ENCODE results near the gene SLC6A20.
A peak's percentile ranks its signal among the peaks of the same experiment; 100 is the strongest.

Gene SLC6A20

DNA sequence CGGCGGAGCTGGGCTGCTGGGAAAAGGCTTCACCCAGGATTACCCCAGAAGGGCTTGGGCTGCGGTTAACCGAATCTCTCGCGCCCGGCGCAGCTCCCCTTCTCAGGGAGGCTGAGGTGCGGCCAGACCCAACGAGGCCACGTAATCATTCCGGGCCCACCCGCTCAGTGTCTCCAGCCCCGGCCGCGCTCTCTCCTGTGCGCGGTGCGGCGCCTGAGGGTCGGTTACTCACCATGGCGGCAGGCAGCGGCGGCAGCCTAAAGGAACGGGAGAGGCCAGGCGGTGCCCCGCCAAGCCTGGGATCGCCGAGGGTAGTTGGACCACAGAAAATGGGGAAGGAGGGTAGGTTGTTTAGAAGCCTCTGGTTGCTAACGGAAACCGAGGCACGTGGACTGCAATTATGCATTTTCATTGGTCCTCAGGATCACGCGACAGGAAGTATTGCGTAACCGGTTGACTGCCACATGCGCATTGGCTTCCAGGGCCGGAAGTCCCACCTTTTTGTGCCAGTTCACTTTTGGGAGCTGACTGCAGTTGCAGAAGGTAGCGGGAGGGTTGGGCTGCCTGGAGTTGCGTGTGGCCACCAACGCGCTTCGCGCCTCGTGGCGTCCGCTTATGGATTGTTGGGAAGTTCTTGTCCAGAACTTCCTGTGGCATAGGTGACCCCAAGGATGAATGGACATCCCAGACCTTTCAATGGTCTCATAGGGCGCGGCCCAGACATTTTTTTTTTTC is 45.6 kb upstream of the SLC6A20 start, which contains the start of gene LZTFL1 (continued):
- TF ChIP-seq GLI2 (tag by site-specific recombination; IDR thresholded peaks at IDR 0.05; ENCODE audit: borderline replicate concordance, low read depth) (no peak), INSM2 (tag by site-specific recombination; IDR thresholded peaks at IDR 0.05) (no peak), ZNF423 (tag by site-specific recombination; IDR thresholded peaks at IDR 0.05) (no peak), HOXC10 (CRISPR knock-in tag; IDR thresholded peaks at IDR 0.05) (no peak), PRDM6 (tag by site-specific recombination; IDR thresholded peaks at IDR 0.05) (no peak), ZNF670 (tag by site-specific recombination; IDR thresholded peaks at IDR 0.05; ENCODE audit: low read depth) (no peak), ZNF621 (tag by site-specific recombination; IDR thresholded peaks at IDR 0.05) (no peak), ZNF544 (tag by site-specific recombination; IDR thresholded peaks at IDR 0.05) (no peak), ZNF623 (tag by site-specific recombination; IDR thresholded peaks at IDR 0.05) (no peak), ZSCAN16 (tag by site-specific recombination; IDR thresholded peaks at IDR 0.05) (no peak), OVOL3 (tag by site-specific recombination; IDR thresholded peaks at IDR 0.05) (no peak), ZNF654 (tag by site-specific recombination; IDR thresholded peaks at IDR 0.05; ENCODE audit: low read depth) (no peak), ZNF560 (tag by site-specific recombination; IDR thresholded peaks at IDR 0.05; ENCODE audit: borderline replicate concordance) (no peak), ZNF132 (tag by site-specific recombination; IDR thresholded peaks at IDR 0.05; ENCODE audit: borderline replicate concordance) (no peak), ZNF112 (tag by site-specific recombination; IDR thresholded peaks at IDR 0.05) (no peak), SCRT1 (tag by site-specific recombination; IDR thresholded peaks at IDR 0.05; ENCODE audit: borderline replicate concordance) (no peak), GLI4 (tag by site-specific recombination; IDR thresholded peaks at IDR 0.05) (no peak), ZNF76 (tag by site-specific recombination; IDR thresholded peaks at IDR 0.05; ENCODE audit: borderline replicate concordance, low read depth) (peak; percentile 42; the same call in 1 of the 2 replicates), ZNF571 (tag by site-specific recombination; IDR thresholded peaks at IDR 0.05) (no peak)
- TF ChIP-seq, protein P1, sequence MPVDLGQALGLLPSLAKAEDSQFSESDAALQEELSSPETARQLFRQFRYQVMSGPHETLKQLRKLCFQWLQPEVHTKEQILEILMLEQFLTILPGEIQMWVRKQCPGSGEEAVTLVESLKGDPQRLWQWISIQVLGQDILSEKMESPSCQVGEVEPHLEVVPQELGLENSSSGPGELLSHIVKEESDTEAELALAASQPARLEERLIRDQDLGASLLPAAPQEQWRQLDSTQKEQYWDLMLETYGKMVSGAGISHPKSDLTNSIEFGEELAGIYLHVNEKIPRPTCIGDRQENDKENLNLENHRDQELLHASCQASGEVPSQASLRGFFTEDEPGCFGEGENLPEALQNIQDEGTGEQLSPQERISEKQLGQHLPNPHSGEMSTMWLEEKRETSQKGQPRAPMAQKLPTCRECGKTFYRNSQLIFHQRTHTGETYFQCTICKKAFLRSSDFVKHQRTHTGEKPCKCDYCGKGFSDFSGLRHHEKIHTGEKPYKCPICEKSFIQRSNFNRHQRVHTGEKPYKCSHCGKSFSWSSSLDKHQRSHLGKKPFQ (tag by site-specific recombination; IDR thresholded peaks at IDR 0.05): no peak
- TF ChIP-seq, protein P2, sequence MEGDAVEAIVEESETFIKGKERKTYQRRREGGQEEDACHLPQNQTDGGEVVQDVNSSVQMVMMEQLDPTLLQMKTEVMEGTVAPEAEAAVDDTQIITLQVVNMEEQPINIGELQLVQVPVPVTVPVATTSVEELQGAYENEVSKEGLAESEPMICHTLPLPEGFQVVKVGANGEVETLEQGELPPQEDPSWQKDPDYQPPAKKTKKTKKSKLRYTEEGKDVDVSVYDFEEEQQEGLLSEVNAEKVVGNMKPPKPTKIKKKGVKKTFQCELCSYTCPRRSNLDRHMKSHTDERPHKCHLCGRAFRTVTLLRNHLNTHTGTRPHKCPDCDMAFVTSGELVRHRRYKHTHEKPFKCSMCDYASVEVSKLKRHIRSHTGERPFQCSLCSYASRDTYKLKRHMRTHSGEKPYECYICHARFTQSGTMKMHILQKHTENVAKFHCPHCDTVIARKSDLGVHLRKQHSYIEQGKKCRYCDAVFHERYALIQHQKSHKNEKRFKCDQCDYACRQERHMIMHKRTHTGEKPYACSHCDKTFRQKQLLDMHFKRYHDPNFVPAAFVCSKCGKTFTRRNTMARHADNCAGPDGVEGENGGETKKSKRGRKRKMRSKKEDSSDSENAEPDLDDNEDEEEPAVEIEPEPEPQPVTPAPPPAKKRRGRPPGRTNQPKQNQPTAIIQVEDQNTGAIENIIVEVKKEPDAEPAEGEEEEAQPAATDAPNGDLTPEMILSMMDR (tag by site-specific recombination; IDR thresholded peaks at IDR 0.05): no peak
- TF ChIP-seq, protein P3, sequence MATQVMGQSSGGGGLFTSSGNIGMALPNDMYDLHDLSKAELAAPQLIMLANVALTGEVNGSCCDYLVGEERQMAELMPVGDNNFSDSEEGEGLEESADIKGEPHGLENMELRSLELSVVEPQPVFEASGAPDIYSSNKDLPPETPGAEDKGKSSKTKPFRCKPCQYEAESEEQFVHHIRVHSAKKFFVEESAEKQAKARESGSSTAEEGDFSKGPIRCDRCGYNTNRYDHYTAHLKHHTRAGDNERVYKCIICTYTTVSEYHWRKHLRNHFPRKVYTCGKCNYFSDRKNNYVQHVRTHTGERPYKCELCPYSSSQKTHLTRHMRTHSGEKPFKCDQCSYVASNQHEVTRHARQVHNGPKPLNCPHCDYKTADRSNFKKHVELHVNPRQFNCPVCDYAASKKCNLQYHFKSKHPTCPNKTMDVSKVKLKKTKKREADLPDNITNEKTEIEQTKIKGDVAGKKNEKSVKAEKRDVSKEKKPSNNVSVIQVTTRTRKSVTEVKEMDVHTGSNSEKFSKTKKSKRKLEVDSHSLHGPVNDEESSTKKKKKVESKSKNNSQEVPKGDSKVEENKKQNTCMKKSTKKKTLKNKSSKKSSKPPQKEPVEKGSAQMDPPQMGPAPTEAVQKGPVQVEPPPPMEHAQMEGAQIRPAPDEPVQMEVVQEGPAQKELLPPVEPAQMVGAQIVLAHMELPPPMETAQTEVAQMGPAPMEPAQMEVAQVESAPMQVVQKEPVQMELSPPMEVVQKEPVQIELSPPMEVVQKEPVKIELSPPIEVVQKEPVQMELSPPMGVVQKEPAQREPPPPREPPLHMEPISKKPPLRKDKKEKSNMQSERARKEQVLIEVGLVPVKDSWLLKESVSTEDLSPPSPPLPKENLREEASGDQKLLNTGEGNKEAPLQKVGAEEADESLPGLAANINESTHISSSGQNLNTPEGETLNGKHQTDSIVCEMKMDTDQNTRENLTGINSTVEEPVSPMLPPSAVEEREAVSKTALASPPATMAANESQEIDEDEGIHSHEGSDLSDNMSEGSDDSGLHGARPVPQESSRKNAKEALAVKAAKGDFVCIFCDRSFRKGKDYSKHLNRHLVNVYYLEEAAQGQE (tag by site-specific recombination; IDR thresholded peaks at IDR 0.05): peak; percentile 30; the same call in 1 of the 2 replicates
- TF ChIP-seq, protein P4, sequence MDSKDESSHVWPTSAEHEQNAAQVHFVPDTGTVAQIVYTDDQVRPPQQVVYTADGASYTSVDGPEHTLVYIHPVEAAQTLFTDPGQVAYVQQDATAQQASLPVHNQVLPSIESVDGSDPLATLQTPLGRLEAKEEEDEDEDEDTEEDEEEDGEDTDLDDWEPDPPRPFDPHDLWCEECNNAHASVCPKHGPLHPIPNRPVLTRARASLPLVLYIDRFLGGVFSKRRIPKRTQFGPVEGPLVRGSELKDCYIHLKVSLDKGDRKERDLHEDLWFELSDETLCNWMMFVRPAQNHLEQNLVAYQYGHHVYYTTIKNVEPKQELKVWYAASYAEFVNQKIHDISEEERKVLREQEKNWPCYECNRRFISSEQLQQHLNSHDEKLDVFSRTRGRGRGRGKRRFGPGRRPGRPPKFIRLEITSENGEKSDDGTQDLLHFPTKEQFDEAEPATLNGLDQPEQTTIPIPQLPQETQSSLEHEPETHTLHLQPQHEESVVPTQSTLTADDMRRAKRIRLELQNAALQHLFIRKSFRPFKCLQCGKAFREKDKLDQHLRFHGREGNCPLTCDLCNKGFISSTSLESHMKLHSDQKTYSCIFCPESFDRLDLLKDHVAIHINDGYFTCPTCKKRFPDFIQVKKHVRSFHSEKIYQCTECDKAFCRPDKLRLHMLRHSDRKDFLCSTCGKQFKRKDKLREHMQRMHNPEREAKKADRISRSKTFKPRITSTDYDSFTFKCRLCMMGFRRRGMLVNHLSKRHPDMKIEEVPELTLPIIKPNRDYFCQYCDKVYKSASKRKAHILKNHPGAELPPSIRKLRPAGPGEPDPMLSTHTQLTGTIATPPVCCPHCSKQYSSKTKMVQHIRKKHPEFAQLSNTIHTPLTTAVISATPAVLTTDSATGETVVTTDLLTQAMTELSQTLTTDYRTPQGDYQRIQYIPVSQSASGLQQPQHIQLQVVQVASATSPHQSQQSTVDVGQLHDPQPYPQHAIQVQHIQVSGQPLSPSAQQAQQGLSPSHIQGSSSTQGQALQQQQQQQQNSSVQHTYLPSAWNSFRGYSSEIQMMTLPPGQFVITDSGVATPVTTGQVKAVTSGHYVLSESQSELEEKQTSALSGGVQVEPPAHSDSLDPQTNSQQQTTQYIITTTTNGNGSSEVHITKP (tag by site-specific recombination; IDR thresholded peaks at IDR 0.05): peak; percentile 55

Measured in HEK293 (cell line).